Measurements from ENCODE around the gene KRTAP19-3.

Gene KRTAP19-3

DNA sequence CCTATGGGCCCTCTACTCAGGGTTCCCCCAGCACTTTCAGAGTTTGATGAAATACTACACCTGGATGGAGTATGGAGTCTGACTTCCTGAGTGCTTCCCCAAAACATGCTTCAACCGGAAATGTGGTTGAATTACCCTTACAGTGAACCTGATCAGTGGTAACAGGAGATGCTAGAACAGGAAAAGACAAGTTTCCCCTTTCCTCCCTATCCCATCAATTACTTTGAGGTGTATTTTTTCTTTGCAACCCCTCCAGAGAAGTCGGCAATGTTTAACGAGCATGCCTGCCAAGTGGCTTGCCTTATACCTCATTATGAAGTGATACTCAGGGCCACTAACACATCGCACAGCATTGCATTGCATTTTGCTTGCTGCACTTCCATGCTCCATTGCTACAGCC is 44.8 kb downstream of the KRTAP19-3 start:
- Mint-ChIP-seq H3K4me3 (no peak overlapping the region), H3K27ac (no peak overlapping the region), H3K9me3 (no peaks in the 10 kb centered on the region), H3K36me3 (ENCODE audit: low read depth) (no peaks in the 10 kb centered on the region), H3K4me1 (ENCODE audit: low read depth) (no peaks in the 10 kb centered on the region), H3K27me3 (no peaks in the 10 kb centered on the region)

DNA sequence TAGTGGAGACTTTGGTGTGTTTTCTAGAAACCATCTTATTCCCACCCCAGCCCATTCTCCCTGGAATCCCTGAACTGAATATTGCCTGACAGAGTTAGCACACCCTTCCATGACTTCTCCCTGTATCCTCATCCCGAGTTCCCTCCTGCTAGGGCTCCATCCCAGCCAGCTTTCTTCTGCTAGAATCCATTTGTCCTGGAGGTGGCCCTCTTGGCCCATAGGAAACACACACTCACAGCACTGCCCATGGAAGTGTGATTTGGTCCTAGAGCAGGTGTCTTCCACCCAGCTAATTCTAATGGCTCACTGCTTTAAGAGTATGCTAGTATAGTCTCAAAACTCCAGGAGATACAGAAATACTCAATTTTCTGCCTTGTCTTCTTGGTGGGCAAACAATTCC is 47.6 kb downstream of the KRTAP19-3 start:
- Mint-ChIP-seq H3K36me3 (ENCODE audit: low read depth) (no peaks in the 10 kb centered on the region), H3K4me3 (no peak overlapping the region), H3K4me1 (ENCODE audit: low read depth) (no peaks in the 10 kb centered on the region), H3K9me3 (peaks cover 2% of the 10 kb centered on the region), H3K27ac (no peak overlapping the region), H3K27me3 (no peaks in the 10 kb centered on the region)

DNA sequence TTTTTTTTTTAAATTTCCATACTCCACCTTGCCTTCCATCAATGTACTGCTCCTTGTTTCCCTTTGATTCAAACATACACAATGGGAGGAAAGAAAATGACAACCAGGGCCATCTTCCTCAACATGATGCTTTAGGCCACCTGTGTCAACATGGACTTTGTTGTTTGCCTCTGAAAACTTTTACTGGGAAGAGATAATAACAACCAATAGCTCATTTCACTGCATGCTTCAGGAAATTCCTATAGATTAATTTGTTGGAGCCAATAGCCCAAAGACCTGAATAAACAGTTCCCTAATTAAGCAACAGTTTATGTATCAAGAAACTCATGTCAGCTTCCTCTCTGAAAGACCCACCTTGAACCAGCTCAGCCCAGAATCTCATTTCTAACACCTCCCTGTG is 48.6 kb downstream of the KRTAP19-3 start:
- Mint-ChIP-seq H3K9me3 (peaks cover 3% of the 10 kb centered on the region), H3K36me3 (ENCODE audit: low read depth) (no peaks in the 10 kb centered on the region), H3K27ac (no peak overlapping the region), H3K4me3 (no peak overlapping the region), H3K4me1 (ENCODE audit: low read depth) (no peaks in the 10 kb centered on the region), H3K27me3 (no peaks in the 10 kb centered on the region)

All from stimulated activated naive CD8-positive, alpha-beta T cell treated with anti-CD3 and anti-CD28 coated beads, Interleukin-15, Interleukin-2, amounts not matched to agents 100 ng/mL and 50 ng/mL, for 24 hours (primary cell).